ENCODE data around the gene TEX22. TPM values are rescaled to one million over a fixed set of nuclear protein-coding genes. Genes with fewer than 3 reads are reported as not detected.

Gene TEX22
- total RNA-seq, 1 experiment from 2014 or later = 4.1 TPM

DNA sequence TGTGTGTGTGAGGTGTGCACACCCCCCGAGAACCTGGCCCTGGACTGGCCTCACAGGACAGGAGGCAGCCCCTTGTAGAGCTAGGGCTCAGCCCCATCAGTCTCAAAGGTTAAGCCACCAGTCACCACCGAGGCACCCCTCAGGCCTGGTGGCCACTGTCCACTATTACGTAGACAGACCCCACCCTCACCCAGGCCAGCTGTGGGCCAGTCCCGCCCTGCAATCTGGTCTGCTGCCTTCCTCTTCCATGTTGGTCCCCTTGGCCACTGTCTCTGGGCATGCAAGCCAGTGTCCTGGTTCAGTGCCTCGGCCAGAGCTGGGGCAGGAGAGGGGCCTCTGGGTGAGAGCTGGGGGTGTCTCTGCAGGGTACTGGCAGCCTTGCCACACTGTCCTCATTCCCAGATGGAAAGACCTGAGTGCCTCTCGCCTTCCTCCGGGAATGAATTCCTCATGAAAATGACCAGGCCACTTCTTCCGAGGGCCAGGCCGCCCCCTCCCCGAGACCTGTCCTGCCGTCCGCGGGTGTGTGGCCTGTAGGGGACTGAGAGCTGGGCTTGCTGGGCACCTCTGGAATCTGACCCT is 897 bp upstream of the TEX22 start:
- H3K27me3 Mint-ChIP-seq (ENCODE audit: insufficient read depth, unreplicated experiment) = no peaks in the 10 kb centered on the region
- BruUV-seq (replicated peaks) = no TSS peak
- POLR2A ChIA-PET = interaction anchor here (0.8 to 1.6 kb wide), 5 partner anchors 27 to 177 kb away, joined by 3 to 6 read pairs (median 3); partner anchors contain the start of gene BRF1
- intact Hi-C loops (cut with micrococcal nuclease) = no loop called here
- no peaks in the 10 kb centered on the region for H3K4me1 Mint-ChIP-seq (ENCODE audit: insufficient read depth, unreplicated experiment)
- TF ChIP-seq, protein P1, sequence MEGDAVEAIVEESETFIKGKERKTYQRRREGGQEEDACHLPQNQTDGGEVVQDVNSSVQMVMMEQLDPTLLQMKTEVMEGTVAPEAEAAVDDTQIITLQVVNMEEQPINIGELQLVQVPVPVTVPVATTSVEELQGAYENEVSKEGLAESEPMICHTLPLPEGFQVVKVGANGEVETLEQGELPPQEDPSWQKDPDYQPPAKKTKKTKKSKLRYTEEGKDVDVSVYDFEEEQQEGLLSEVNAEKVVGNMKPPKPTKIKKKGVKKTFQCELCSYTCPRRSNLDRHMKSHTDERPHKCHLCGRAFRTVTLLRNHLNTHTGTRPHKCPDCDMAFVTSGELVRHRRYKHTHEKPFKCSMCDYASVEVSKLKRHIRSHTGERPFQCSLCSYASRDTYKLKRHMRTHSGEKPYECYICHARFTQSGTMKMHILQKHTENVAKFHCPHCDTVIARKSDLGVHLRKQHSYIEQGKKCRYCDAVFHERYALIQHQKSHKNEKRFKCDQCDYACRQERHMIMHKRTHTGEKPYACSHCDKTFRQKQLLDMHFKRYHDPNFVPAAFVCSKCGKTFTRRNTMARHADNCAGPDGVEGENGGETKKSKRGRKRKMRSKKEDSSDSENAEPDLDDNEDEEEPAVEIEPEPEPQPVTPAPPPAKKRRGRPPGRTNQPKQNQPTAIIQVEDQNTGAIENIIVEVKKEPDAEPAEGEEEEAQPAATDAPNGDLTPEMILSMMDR (IDR thresholded peaks at IDR 0.05; ENCODE audit: unreplicated experiment) = no peak
- H3K27ac Mint-ChIP-seq (ENCODE audit: low read depth, unreplicated experiment) = peak overlapping the region; percentile 63
- no peak for DNase-seq (ENCODE audit: unreplicated experiment)
- H3K9me3 Mint-ChIP-seq (ENCODE audit: unreplicated experiment) = peaks cover 8% of the 10 kb centered on the region
- H3K36me3 Mint-ChIP-seq (ENCODE audit: insufficient read depth, unreplicated experiment) = peaks cover 30% of the 10 kb centered on the region
- peak overlapping the region; percentile 72 for H3K4me3 Mint-ChIP-seq (ENCODE audit: unreplicated experiment)
- CTCF ChIA-PET = interaction anchor here (0.5 kb wide), 1 partner anchor 18 kb away, joined by 3 read pairs; no protein-coding TSS in a partner anchor

DNA sequence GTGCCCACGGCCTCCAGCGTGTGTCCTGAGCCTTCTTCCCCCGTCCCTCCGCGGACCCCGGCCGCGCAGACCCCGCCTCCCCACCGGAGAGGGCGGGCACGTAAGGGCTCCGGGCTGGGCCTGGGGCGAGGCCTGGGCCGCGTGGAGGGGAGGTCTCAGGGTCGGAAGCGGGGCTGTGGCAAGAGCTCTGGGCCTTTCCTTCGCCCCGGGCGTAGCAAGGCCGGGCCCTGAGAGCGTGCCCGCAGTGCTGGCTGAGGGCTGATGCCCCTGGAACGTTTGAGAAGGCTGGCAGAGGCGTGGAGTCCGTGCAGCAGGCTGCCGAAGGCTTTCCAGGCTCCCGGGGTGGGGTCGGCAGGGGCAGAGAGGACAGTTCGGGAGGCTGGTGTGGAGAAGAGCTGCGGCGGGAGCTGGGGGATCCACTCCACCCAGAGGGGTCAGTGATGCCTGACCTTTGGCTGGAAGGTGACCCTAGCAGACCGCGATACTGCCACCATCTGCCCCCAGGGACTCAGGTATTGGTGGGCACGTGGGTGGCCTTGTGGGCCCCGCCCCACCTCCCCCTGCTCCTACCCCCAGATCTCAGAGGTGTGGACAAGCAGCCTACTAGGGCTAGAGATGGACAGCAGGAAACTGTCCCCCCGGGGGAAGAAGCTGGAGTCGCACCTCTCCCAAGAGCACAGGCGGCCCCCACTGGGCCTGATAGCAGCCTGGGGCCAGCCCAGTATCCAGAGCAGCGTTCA is 558 bp downstream of the TEX22 start:
- no peak for DNase-seq (ENCODE audit: unreplicated experiment)
- Mint-ChIP-seq H3K9me3 (ENCODE audit: unreplicated experiment) (peaks cover 8% of the 10 kb centered on the region), H3K4me3 (ENCODE audit: unreplicated experiment) (peak overlapping the region; percentile 72), H3K27me3 (ENCODE audit: insufficient read depth, unreplicated experiment) (no peaks in the 10 kb centered on the region), H3K27ac (ENCODE audit: low read depth, unreplicated experiment) (peak overlapping the region; percentile 63), H3K36me3 (ENCODE audit: insufficient read depth, unreplicated experiment) (peaks cover 29% of the 10 kb centered on the region), H3K4me1 (ENCODE audit: insufficient read depth, unreplicated experiment) (no peaks in the 10 kb centered on the region)
- ChIA-PET POLR2A (interaction anchor here (0.6 to 1.4 kb wide), 3 partner anchors 53 to 98 kb away, joined by 3 read pairs; partner anchors contain the start of gene BRF1), CTCF (interaction anchor here (0.6 to 1.5 kb wide), 4 partner anchors 32 to 134 kb away, joined by 3 to 10 read pairs (median 4); no protein-coding TSS in a partner anchor)
- TF ChIP-seq, protein P1 (IDR thresholded peaks at IDR 0.05; ENCODE audit: unreplicated experiment) = no peak
- intact Hi-C loops (cut with micrococcal nuclease) = no loop called here
- BruUV-seq (replicated peaks) = no TSS peak

DNA sequence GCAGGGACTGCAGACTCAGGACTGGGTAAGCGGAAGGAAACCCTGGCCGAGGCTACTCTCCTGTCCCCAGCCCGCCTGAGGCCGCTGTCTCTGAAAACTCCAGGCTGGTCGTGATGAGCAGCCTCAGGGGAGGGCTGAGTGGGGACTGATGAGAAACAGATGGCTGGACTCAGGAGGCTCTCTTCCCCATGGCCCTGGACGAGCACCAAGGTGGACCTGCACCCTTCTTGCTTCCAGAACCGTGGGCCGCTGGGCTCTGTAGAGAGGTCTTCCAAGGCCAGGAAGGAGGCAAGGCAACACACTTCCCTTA is 1.1 kb downstream of the TEX22 start:
- intact Hi-C loops (cut with micrococcal nuclease) = no loop called here
- BruUV-seq (replicated peaks) = TSS peak; percentile 46
- POLR2A ChIA-PET = no interaction called here

DNA sequence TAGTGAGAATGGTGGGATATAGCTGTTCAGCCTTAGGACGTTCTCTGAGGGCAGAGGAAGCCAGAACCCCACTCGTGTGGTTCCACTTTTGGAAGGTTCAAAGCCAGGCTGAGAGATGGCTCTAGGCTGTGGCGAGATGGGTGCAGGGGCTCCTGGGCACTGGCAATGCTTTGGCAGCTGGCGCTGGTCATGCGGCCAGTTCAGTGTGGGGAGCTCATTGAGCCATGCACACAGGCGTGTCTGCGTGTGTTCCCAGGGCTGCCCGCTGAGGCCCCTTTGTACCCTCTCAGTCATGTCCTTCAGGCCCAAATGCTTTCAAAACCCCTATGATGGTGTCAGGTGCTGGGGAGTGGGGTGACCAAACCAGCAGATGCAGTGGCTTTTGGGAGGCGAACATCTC is 1.7 kb downstream of the TEX22 start:
- TF ChIP-seq, protein P1 (IDR thresholded peaks at IDR 0.05; ENCODE audit: unreplicated experiment) = no peak
- H3K36me3 Mint-ChIP-seq (ENCODE audit: insufficient read depth, unreplicated experiment) = peaks cover 28% of the 10 kb centered on the region
- ChIA-PET CTCF (interaction anchor here (1.5 kb wide), 1 partner anchor 89 kb away, joined by 10 read pairs; no protein-coding TSS in a partner anchor), POLR2A (no interaction called here)
- H3K27me3 Mint-ChIP-seq (ENCODE audit: insufficient read depth, unreplicated experiment) = no peaks in the 10 kb centered on the region
- intact Hi-C loops (cut with micrococcal nuclease) = no loop called here
- BruUV-seq (replicated peaks) = no TSS peak
- no peaks in the 10 kb centered on the region for H3K4me1 Mint-ChIP-seq (ENCODE audit: insufficient read depth, unreplicated experiment)
- no peak overlapping the region for H3K27ac Mint-ChIP-seq (ENCODE audit: low read depth, unreplicated experiment)
- peaks cover 8% of the 10 kb centered on the region for H3K9me3 Mint-ChIP-seq (ENCODE audit: unreplicated experiment)
- no peak for DNase-seq (ENCODE audit: unreplicated experiment)
- no peak overlapping the region for H3K4me3 Mint-ChIP-seq (ENCODE audit: unreplicated experiment)

More for the DNA sequence above, 1.1 kb downstream of the TEX22 start:
- TF ChIP-seq, protein P1 (IDR thresholded peaks at IDR 0.05; ENCODE audit: unreplicated experiment) = no peak
- CTCF ChIA-PET = interaction anchor here (1.1 to 1.5 kb wide), 2 partner anchors 82 to 90 kb away, joined by 3 to 10 read pairs; no protein-coding TSS in a partner anchor
- Mint-ChIP-seq H3K4me3 (ENCODE audit: unreplicated experiment) (peak overlapping the region; percentile 72), H3K9me3 (ENCODE audit: unreplicated experiment) (peaks cover 8% of the 10 kb centered on the region), H3K27ac (ENCODE audit: low read depth, unreplicated experiment) (no peak overlapping the region), H3K27me3 (ENCODE audit: insufficient read depth, unreplicated experiment) (no peaks in the 10 kb centered on the region), H3K4me1 (ENCODE audit: insufficient read depth, unreplicated experiment) (no peaks in the 10 kb centered on the region), H3K36me3 (ENCODE audit: insufficient read depth, unreplicated experiment) (peaks cover 26% of the 10 kb centered on the region)
- no peak for DNase-seq (ENCODE audit: unreplicated experiment)
